T-helper 1 cell (primary cell): ENCODE measurements around the gene CRYBB3.
A peak's percentile ranks its signal among the peaks of the same experiment; 100 is the strongest.

Source experiments
- DNase-seq, 5 donors: peaks; one replicate each; pipeline ENCODE4 v3.0.0-alpha.2; 2012 to 2020
- total RNA-seq, 4 donors: gene quantifications; one replicate each; lab custom pipeline; 2026; lab: John Stamatoyannopoulos, UW

Gene CRYBB3
- total RNA-seq: 0 to 0.08 (median 0) reads per million in 4 donors

- DNase-seq: no peak
Observed at GRCh38 chr22:25199731-25200520, at the start of gene CRYBB3. TSS of gene CRYBB3 (plus strand) at chr22:25199858. CDS start at chr22:25201397, 1,539 bp downstream.

- DNase-seq: no peak
Observed at GRCh38 chr22:25153961-25154666, 45.5 kb upstream of the CRYBB3 start.

DNA sequence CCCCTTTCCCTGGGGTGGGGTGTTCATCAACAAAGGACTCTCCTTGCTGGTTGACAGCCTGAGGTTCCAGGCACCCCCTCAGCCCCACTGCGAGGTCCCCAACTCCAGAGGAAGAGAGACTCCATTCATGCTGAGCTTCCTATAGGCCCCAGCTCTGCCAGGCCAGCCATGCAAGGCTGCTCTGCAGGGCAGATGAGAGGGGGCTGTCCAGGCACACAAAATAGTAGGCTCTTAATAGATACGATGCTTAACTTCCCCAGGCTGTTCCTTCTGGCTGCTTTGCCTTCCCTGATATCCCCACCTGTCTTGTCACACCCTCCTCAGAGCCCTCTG lies 45.0 kb upstream of the CRYBB3 start:
- DNase-seq: no peak

GRCh38 chr22:25156736-25157135 lies 42.9 kb upstream of the CRYBB3 start:
- no peak for DNase-seq

DNA sequence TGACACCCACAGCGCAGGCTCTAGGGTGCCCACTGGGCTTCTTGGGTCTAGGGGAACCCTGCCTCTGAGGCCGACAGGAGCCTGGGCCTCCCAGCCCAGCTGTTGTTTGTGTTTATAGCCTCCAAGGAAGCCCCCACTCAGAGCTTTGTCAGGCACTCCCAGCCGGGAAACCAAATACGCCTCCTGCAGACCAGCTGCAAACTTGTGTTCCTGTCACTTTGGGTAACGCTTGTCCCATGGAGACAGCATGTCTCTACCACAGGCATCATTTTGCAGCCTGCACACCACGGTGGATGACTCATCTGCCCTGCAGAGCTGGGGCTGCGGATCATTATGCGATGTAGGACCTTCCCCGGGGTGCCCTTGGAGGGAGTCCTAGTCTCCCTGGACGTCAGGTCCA lies 40.6 kb upstream of the CRYBB3 start:
- DNase-seq: no peak

DNA sequence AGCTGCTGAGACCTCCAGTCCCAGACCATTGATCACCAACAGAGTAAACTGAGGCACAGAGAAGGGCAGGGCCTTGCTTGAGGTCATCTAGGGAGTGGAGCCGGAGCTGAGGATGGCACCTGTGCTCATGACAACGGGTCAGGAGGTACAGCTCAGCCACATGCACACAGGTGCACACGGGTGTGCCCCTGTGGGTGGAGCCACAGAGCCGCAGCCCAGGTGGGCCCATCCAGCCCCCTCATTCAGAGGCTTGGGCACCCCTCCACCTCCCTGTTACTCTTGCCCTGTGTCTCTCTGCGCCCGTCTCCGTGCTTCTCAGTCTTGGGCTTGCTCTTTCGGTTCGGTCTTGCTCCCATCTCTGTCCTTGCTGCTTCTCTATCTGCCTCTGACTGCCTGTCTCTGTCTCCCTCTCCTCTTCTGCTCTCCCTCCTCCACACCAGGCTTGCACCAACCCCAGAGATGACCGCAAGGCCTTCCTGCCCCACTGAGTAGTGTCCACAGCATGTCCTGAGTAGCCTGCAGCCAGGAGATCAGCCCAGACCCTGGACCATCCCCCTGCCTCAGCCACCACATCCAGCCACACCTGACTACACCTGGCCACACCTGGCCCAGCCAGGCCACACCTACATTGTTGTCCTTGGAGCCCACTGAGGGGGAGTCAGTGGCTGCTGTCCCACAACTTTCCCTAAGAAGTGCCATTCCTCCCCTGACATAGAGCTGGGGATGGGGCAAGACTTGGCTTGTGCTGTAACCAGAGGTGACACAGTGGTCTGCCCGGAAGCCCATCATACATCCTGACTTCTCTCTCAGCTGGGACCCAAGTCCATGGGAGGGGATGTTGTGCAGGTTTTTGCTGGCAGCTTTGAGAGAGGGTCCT lies 39.3 kb upstream of the CRYBB3 start:
- DNase-seq: no peak

DNA sequence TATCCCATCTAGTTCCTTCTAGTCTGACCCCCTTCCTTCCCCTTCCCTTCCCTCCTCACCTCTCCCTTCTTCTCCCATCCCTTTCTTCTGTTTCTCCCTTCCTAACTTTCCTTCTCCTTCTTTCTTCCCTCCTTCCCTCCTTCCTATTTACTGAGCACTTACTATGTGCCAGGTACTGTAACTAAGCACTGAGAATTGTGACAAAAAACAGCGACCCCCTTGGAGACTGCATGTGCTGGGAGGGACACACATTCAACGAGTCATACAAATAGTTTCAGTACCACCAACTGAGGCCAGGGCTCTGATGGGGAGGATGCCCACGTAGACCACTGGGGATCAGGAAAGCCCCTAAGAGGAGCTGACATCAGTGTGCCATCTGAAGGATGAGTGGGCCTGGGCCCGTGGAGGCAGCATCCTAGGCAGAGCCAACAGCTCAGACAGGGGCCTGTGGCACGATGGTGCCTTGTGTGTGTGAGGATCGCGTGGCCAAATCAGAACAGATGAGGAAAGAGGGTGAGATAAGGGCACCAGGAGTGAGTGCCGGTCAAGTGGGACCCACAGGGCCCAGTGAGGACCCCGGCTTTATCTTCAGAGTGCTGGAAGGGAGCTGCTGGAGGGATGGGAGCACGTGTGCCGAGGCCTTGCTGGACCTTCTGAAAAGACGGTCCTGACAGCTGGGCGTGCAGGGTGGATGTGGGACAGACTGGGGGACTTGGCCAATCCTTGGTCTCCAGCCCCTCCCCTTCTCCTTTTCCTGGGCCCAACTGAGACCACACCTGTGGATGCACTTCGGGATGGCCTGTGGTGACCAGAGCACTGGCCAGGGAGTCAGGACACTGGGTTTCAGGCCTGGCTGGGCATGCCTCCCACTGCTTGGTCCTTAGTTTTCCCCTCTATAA lies 38.4 kb upstream of the CRYBB3 start:
- DNase-seq: no peak

DNA sequence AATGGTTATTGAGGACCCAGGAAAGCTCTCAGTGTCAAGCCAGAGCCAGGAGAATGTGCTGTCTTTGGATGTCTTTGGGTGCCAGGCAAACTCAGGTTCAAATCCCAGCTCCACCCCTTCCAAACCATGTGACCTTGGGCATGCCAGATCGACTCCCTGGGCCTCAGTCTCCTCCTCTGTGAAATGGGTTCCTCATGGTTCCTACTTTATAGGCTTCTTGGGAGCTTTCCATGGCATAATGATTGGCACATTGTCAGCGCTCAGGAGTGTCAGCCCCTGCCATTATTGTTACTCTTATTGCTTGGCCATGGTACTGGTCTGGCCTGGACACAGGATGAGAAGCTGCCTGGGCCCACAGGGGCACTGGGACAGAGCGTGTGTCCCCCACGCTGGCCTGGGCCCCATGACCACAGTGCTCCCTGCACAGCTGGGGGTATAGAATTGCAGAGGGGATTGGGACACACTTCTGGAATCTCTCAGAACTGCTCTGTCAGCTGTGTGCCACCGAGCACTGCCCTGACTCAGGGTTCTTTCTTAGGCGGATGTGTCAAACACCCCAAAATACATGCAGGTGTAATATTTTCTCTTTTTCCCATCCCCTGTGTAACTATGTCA lies 37.6 kb upstream of the CRYBB3 start:
- no peak for DNase-seq

GRCh38 chr22:25162561-25162960 lies 37.1 kb upstream of the CRYBB3 start:
- DNase-seq: no peak

GRCh38 chr22:25165785-25166184 lies 33.9 kb upstream of the CRYBB3 start:
- DNase-seq: no peak

GRCh38 chr22:25166266-25167040 lies 33.2 kb upstream of the CRYBB3 start:
- no peak for DNase-seq

- no peak for DNase-seq
Observed at GRCh38 chr22:25167082-25167481, 32.6 kb upstream of the CRYBB3 start.

GRCh38 chr22:25167834-25168601 lies 31.6 kb upstream of the CRYBB3 start:
- no peak for DNase-seq

GRCh38 chr22:25169278-25170031 lies 30.2 kb upstream of the CRYBB3 start:
- DNase-seq: no peak

DNA sequence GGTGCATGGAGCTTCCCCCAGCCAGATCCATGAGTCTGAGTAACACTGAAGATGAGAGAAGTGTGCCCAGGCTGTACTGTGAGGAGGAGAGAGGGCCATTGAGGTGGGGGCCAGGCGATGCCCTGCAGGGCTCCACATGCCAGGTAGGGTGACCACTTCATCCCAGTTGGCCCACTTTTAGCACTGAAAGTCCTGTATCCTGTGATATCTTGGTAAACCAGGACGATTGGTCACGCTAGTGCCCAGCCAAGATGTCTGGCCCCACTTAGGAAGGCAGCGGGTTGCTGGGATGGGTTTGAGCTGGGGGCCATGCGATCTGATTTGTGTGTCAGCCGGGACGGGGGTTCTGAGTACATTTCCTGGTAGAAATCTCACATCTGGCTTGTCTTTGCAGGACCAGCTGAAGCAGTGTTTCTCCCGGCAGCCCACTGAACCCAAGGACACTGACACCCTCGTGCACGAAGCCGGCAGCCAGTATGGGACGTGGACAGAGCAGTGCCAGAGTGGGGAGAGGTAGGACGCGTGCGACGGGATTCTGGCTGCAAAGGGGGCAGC lies 29.2 kb upstream of the CRYBB3 start:
- no peak for DNase-seq

- peak in 1 of 5 donors; percentile 25 for DNase-seq
Observed at GRCh38 chr22:25172153-25172552, 27.5 kb upstream of the CRYBB3 start.

GRCh38 chr22:25174156-25174887 lies 25.3 kb upstream of the CRYBB3 start:
- DNase-seq: no peak

- DNase-seq: no peak
Observed at GRCh38 chr22:25174888-25175411, 24.7 kb upstream of the CRYBB3 start.
